OCI-LY3 (cell line): ENCODE measurements around the gene PTPRN2.

ENCODE experiments used
- H2AFZ ChIP-seq: fragments of 200-600, 300-600 bp; shearing (Covaris generic); 2 replicates; pipeline ENCODE4 v1.6.0; 2014; ENCODE audit warnings: antibody characterized with exemption, low read depth, low read length
- H3K27ac ChIP-seq: fragments of 200-600, 300-600 bp; sonication (generic); 2 replicates; pipeline ENCODE4 v1.5.1; 2014; ENCODE audit warnings: mild to moderate bottlenecking, low read length, moderate library complexity, mixed read lengths
- H3K27me3 ChIP-seq: fragments of 200-600, 300-600 bp; sonication (generic); 2 replicates; pipeline ENCODE4 v1.6.1; 2014; ENCODE audit warnings: low read depth, low read length, mixed read lengths
- H3K36me3 ChIP-seq: fragments of 200-600, 300-600 bp; sonication (generic); replicated peaks from 2 replicates; pipeline ENCODE3; 2014; ENCODE audit warnings: low read depth, low read length, mixed read lengths
- H3K4me1 ChIP-seq: fragments of 300-600, 200-600 bp; sonication (generic); 2 replicates; pipeline ENCODE4 v1.6.1; 2014; ENCODE audit warnings: low read length, mixed read lengths
- H3K4me2 ChIP-seq: fragments of 200-600, 300-600 bp; sonication (generic); 2 replicates; pipeline ENCODE4 v1.6.1; 2014; ENCODE audit warnings: low read length, mixed read lengths
- H3K4me3 ChIP-seq: fragments of 300-600, 200-600 bp; sonication (generic); 2 replicates; pipeline ENCODE4 v1.5.1; 2014; ENCODE audit warnings: antibody characterized with exemption, mild to moderate bottlenecking, low read length, moderate library complexity
- H3K79me2 ChIP-seq: fragments of 300-600, 200-600 bp; shearing (Covaris generic); 2 replicates; pipeline ENCODE4 v1.6.1; 2014; ENCODE audit warnings: mild to moderate bottlenecking, low read length, mixed read lengths
- H3K9ac ChIP-seq: fragments of 300-600, 200-600 bp; shearing (Covaris generic); 2 replicates; pipeline ENCODE4 v1.6.0; 2014; ENCODE audit warnings: mild to moderate bottlenecking, low read length, moderate library complexity
- H3K9me3 ChIP-seq: fragments of 200-600, 300-600 bp; shearing (Covaris generic); 2 replicates; pipeline ENCODE4 v1.6.1; 2014; ENCODE audit warnings: low read length, mixed read lengths; ENCODE audit not compliant: insufficient read depth
- H4K20me1 ChIP-seq: fragments of 200-600, 300-600 bp; sonication (generic); 2 replicates; pipeline ENCODE4 v1.6.1; 2016; ENCODE audit warnings: low read length, mixed read lengths; ENCODE audit not compliant: insufficient read depth
- CTCF ChIP-seq: fragments of 200-600, 300-600 bp; sonication (generic); IDR thresholded peaks from 2 replicates; pipeline ENCODE4 v1.5.1; 2014; ENCODE audit warnings: antibody characterized with exemption, low read length, low read depth
- EZH2phosphoT487 ChIP-seq: fragments of 200-600 bp; shearing (Covaris generic); IDR thresholded peaks from 2 replicates; pipeline ENCODE4 v1.6.1; 2018; ENCODE audit warnings: antibody characterized with exemption, mixed run types, low read depth

PTPRN2 gene

GRCh38 chr7:158475679-158476052 is 112.0 kb downstream of the PTPRN2 start:
- Histone ChIP-seq H3K4me3 (no peak overlapping the region), H3K27me3 (no peaks in the 10 kb centered on the region), H3K79me2 (no peaks in the 10 kb centered on the region), H3K4me2 (no peak overlapping the region), H3K4me1 (no peaks in the 10 kb centered on the region), H3K36me3 (no peaks in the 10 kb centered on the region), H2AFZ (no peak overlapping the region), H4K20me1 (no peaks in the 10 kb centered on the region), H3K9me3 (no peaks in the 10 kb centered on the region), H3K27ac (no peak overlapping the region), H3K9ac (no peak overlapping the region)
- no peak for TF ChIP-seq EZH2phosphoT487
- no peak for TF ChIP-seq CTCF

GRCh38 chr7:158475036-158475678 is 112.5 kb downstream of the PTPRN2 start:
- TF ChIP-seq EZH2phosphoT487 (no peak), CTCF (no peak)
- no peak overlapping the region for H3K4me2 ChIP-seq
- no peaks in the 10 kb centered on the region for H3K4me1 ChIP-seq
- H3K9ac ChIP-seq: no peak overlapping the region
- H3K4me3 ChIP-seq: no peak overlapping the region
- H3K27me3 ChIP-seq: no peaks in the 10 kb centered on the region
- H3K36me3 ChIP-seq: no peaks in the 10 kb centered on the region
- H3K27ac ChIP-seq: no peak overlapping the region
- no peak overlapping the region for H2AFZ ChIP-seq
- H4K20me1 ChIP-seq: no peaks in the 10 kb centered on the region
- no peaks in the 10 kb centered on the region for H3K9me3 ChIP-seq
- H3K79me2 ChIP-seq: no peaks in the 10 kb centered on the region

- no peaks in the 10 kb centered on the region for H3K36me3 ChIP-seq
- no peaks in the 10 kb centered on the region for H3K27me3 ChIP-seq
- H3K9ac ChIP-seq: no peak overlapping the region
- no peaks in the 10 kb centered on the region for H3K79me2 ChIP-seq
- H3K4me2 ChIP-seq: no peak overlapping the region
- H4K20me1 ChIP-seq: no peaks in the 10 kb centered on the region
- no peaks in the 10 kb centered on the region for H3K4me1 ChIP-seq
- no peak overlapping the region for H2AFZ ChIP-seq
- H3K27ac ChIP-seq: no peak overlapping the region
- no peak overlapping the region for H3K4me3 ChIP-seq
- H3K9me3 ChIP-seq: no peaks in the 10 kb centered on the region
- TF ChIP-seq CTCF (no peak), EZH2phosphoT487 (no peak)
Observed at GRCh38 chr7:158474488-158474887, 113.1 kb downstream of the PTPRN2 start.

GRCh38 chr7:158473946-158474345 is 113.7 kb downstream of the PTPRN2 start:
- no peak for TF ChIP-seq CTCF
- no peak for TF ChIP-seq EZH2phosphoT487
- H3K27ac ChIP-seq: no peak overlapping the region
- no peaks in the 10 kb centered on the region for H3K4me1 ChIP-seq
- no peak overlapping the region for H2AFZ ChIP-seq
- H4K20me1 ChIP-seq: no peaks in the 10 kb centered on the region
- no peaks in the 10 kb centered on the region for H3K9me3 ChIP-seq
- H3K4me3 ChIP-seq: no peak overlapping the region
- H3K27me3 ChIP-seq: no peaks in the 10 kb centered on the region
- H3K4me2 ChIP-seq: no peak overlapping the region
- H3K79me2 ChIP-seq: no peaks in the 10 kb centered on the region
- no peaks in the 10 kb centered on the region for H3K36me3 ChIP-seq
- H3K9ac ChIP-seq: no peak overlapping the region
